ENCODE measurements around the gene NKAIN4.

The NKAIN4 gene

GRCh38 chr20:63232235-63233060 is 21.8 kb downstream of the NKAIN4 start:
- no peaks in the 10 kb centered on the region for H3K79me2 ChIP-seq (ENCODE audit: low read length)
- no peaks in the 10 kb centered on the region for H3F3A ChIP-seq (ENCODE audit: insufficient read depth, low read length)
- H3K9me2 ChIP-seq (replicated peaks; ENCODE audit: insufficient read depth, low read length), result no peaks in the 10 kb centered on the region
- no peaks in the 10 kb centered on the region for H4K20me1 ChIP-seq (ENCODE audit: insufficient read depth, low read length)
- no peak overlapping the region for H2AFZ ChIP-seq (ENCODE audit: low read length)
- no peak overlapping the region for H3K27ac ChIP-seq (ENCODE audit: low read length)
- no peak for DNase-seq
- TF ChIP-seq CTCF (IDR thresholded peaks at IDR 0.05; ENCODE audit: low read length) (no peak), EZH2 (optimal IDR thresholded peaks at IDR 0.05; ENCODE audit: low read depth, low read length) (no peak), EZH2phosphoT487 (IDR thresholded peaks at IDR 0.05; ENCODE audit: low read length) (no peak)
- H3K9ac ChIP-seq (ENCODE audit: low read length), result no peak overlapping the region
- no peak overlapping the region for H3K4me3 ChIP-seq (ENCODE audit: low read length)
- peaks cover 98% of the 10 kb centered on the region for H3K27me3 ChIP-seq (replicated peaks; ENCODE audit: insufficient read depth, low read length)
- no peaks in the 10 kb centered on the region for H3K4me1 ChIP-seq (ENCODE audit: low read length)
- no peaks in the 10 kb centered on the region for H3K36me3 ChIP-seq (replicated peaks; ENCODE audit: insufficient read depth, low read length)
- H3K9me3 ChIP-seq (replicated peaks; ENCODE audit: insufficient read depth, low read length), result no peaks in the 10 kb centered on the region
- H3K4me2 ChIP-seq (ENCODE audit: low read depth, low read length), result no peak overlapping the region

- TF ChIP-seq CTCF (IDR thresholded peaks at IDR 0.05; ENCODE audit: low read length) (peak; percentile 38), EZH2phosphoT487 (IDR thresholded peaks at IDR 0.05; ENCODE audit: low read length) (no peak)
- no peak overlapping the region for H2AFZ ChIP-seq (ENCODE audit: low read length)
- DNase-seq, result peak; percentile 24
Measured at GRCh38 chr20:63230800-63231268, 23.4 kb downstream of the NKAIN4 start.

GRCh38 chr20:63228806-63229205 is 25.5 kb downstream of the NKAIN4 start:
- H2AFZ ChIP-seq (ENCODE audit: low read length), result no peak overlapping the region
- H3K27me3 ChIP-seq (replicated peaks; ENCODE audit: insufficient read depth, low read length), result peaks cover 93% of the 10 kb centered on the region
- H3K9me2 ChIP-seq (replicated peaks; ENCODE audit: insufficient read depth, low read length), result no peaks in the 10 kb centered on the region
- no peaks in the 10 kb centered on the region for H3K79me2 ChIP-seq (ENCODE audit: low read length)
- H3K9me3 ChIP-seq (replicated peaks; ENCODE audit: insufficient read depth, low read length), result no peaks in the 10 kb centered on the region
- no peak overlapping the region for H3K4me3 ChIP-seq (ENCODE audit: low read length)
- no peak for DNase-seq
- no peaks in the 10 kb centered on the region for H4K20me1 ChIP-seq (ENCODE audit: insufficient read depth, low read length)
- TF ChIP-seq EZH2phosphoT487 (IDR thresholded peaks at IDR 0.05; ENCODE audit: low read length) (no peak), CTCF (IDR thresholded peaks at IDR 0.05; ENCODE audit: low read length) (no peak), EZH2 (optimal IDR thresholded peaks at IDR 0.05; ENCODE audit: low read depth, low read length) (no peak)
- H3F3A ChIP-seq (ENCODE audit: insufficient read depth, low read length), result no peaks in the 10 kb centered on the region
- H3K36me3 ChIP-seq (replicated peaks; ENCODE audit: insufficient read depth, low read length), result no peaks in the 10 kb centered on the region
- H3K9ac ChIP-seq (ENCODE audit: low read length), result no peak overlapping the region
- H3K27ac ChIP-seq (ENCODE audit: low read length), result no peak overlapping the region
- no peaks in the 10 kb centered on the region for H3K4me1 ChIP-seq (ENCODE audit: low read length)
- no peak overlapping the region for H3K4me2 ChIP-seq (ENCODE audit: low read depth, low read length)

More at GRCh38 chr20:63230800-63231268, 23.4 kb downstream of the NKAIN4 start:
- Histone ChIP-seq H3F3A (ENCODE audit: insufficient read depth, low read length) (no peaks in the 10 kb centered on the region), H3K27ac (ENCODE audit: low read length) (no peak overlapping the region), H3K79me2 (ENCODE audit: low read length) (no peaks in the 10 kb centered on the region), H3K4me3 (ENCODE audit: low read length) (no peak overlapping the region), H3K36me3 (replicated peaks; ENCODE audit: insufficient read depth, low read length) (no peaks in the 10 kb centered on the region), H3K9ac (ENCODE audit: low read length) (no peak overlapping the region), H3K4me2 (ENCODE audit: low read depth, low read length) (no peak overlapping the region), H3K4me1 (ENCODE audit: low read length) (no peaks in the 10 kb centered on the region), H3K9me2 (replicated peaks; ENCODE audit: insufficient read depth, low read length) (no peaks in the 10 kb centered on the region), H3K9me3 (replicated peaks; ENCODE audit: insufficient read depth, low read length) (no peaks in the 10 kb centered on the region), H4K20me1 (ENCODE audit: insufficient read depth, low read length) (no peaks in the 10 kb centered on the region), H3K27me3 (replicated peaks; ENCODE audit: insufficient read depth, low read length) (peaks cover 96% of the 10 kb centered on the region)
